IPS-NIHi7 (cell line): ENCODE measurements around the gene TWSG1.
"Not testable (repeated sequence)": the region's sequence is repeated elsewhere in the genome, so short reads cannot be mapped to it uniquely, and the experiment has no call there.

ENCODE experiments used
- DNase-seq: peaks from one replicate; pipeline ENCODE4 v3.0.0; 2012; ENCODE audit warnings: mixed read lengths; ENCODE audit errors: extremely low spot score

The TWSG1 gene

DNA sequence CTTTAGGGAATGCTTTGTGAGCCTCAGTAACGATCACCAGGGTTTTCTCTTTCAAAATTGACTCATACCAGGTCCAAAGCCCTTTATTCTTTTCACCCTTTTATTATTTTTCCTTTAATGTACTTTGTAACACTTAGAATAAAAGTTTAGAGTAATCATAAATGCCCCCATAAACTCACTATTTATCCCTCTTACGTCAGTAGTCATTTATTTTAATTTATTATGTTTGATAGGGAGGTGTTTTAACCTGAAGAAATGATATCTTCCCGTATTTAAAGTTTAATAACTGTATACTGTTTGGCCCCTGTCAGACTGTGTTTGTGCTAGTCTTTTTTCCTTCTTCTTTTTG is 1.1 kb downstream of the TWSG1 start:
- DNase-seq = no peak

DNA sequence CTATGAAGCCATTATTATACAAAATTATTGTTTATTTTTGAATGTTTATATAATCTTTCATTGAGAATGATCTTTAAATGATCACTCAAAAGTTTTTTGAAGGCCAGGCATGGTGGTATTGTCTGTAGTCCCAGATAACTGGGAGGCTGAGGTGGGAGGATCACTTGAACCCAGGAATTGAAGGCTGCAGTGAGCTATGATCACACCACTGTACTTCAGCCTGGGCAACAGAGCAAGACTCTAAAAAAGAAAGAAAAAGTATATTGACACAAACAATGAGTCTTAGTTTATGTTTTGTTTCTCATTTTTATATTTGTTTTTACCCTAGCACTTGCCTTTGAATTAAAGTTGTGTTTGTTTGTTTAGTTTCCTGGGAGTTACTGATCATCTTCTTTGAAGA is 2.3 kb downstream of the TWSG1 start:
- DNase-seq = no peak

DNA sequence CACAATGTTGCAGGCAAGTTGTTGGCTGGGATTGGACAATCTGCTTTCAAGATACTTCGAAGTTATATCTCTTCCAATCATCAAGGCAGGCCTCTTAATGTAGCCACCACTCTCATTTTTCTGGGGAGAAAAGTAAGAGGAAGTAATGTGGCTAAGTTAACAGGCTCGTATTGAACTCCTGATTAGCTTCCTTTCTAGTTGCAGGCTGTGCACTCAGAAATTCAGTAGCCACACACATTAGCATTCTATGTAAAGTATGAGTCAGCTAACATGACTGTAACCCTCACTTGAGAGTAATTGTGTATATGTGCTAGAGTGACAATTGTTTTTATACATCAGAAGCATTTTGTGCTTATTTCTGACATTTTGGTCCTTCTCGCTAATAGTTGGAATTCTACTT is 3.3 kb downstream of the TWSG1 start:
- DNase-seq = no peak

DNA sequence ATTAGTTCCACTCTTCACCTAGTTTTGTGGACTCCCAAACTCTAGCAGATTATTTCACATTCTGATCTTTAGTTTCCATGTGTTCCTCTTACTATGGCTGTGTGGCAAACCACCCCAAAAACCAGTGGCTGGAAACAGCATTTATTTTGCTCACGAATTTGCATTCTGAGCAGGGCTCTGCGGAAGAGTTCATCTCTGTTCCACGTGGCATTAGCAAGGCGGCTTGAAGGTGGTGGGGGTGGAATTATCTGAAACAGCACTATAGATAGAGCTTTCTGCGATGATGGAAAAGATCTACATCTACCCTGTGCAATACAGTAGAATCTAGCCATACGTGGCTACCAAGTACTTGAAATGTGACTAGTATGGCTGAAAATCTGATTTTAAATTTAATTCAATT is 5.9 kb downstream of the TWSG1 start:
- DNase-seq = no peak

DNA sequence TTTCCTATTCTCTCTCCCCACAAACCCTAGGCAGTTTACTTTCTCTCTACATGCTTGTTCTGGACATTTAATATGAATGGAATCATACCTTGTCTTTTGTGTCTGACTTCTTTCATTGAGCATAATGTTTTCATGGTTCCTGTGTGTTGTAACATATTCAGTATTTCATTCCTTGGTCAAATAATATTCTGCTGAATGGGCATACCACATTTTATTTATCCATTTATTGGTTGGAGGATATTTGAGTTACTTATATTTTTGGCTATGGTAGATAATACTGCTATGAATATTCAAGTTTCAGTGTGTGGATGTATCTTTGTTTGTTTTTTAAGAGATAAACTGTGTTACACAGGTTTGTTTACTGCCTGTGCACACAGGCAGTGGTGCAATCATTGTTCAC is 9.0 kb downstream of the TWSG1 start:
- no peak for DNase-seq

DNA sequence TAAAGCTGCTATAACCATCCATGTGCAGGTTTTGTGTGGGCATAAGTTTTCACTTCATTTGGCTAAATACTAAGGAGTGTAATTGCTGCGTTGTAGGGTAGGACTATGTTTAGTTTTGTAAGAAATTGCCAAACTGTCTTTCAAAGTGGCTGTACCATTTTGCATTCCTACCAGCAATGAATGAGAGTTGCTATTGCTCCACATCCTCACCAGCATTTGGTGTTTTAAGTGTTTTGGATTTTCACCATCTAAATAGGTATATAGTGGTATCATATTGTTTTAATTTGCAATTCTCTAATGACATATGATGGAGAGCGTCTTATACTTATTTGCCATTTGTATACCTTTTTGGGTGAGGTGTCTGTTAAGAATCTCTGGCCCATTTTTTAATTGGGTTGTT is 12.2 kb downstream of the TWSG1 start:
- DNase-seq = no peak

DNA sequence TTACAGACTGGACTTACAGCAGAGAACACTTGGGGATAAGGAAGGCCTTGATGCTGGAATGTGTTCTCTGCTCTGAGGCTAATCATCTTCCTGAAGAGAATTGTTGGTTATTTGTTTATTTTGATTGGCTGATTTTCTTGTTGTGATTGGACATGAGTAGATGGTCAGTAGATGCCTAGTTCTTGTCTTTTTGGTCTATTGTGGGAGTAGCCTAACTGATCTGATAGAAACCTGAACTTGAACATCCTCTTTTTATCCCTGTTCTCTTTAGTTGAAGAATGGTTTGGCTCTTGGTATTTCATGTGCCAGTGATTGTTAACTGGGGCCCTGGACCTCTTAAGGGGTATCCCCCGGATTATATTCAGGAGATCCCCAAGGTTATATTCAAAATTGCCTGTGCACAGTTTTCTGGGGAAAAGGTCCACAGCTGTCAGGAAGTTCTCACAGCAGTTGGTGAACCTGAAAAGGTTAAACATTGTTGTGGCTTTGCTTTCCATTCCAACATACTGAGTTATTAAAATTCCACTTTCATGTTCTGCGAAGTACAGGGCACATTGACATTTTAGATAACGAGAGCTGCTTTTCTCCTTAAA is 13.6 kb downstream of the TWSG1 start:
- DNase-seq = no peak

DNA sequence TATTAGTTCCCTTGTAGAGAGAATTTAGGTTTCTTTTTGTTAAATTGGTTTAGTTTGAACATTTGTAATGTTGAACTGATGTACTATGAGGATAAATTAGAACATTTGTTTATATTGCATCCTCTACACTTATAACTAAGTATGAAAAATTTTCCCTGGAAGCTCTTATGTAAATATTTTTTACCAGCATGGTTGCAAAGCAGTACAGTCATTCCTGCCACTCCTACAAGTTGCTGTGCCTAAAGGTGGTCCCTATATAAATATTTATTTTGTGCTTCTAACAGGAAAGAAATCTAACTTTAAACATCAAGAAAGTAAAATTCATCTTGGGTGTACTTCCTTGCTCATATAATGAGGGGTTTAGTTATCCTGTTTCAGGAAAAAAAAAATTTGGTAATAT is 14.2 kb downstream of the TWSG1 start:
- DNase-seq = no peak

DNA sequence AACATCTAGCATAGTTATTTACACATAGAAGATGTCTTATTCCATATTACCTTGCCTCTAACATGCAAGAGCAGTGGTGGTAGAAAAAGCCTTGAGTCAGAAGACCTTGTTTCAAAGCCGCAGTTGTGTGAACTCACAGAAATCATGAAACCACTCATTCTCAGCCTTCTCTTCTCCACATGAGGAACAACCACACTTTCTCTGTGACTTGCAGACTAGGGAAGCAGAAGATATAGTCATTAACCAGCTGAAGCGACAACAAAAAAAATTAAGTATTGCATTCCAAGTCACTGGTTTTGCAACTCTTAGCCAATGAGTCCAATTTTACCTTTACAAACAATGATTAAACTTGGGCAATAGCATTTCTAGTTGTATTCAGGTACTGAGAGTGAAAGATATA is 19.0 kb downstream of the TWSG1 start:
- no peak for DNase-seq

DNA sequence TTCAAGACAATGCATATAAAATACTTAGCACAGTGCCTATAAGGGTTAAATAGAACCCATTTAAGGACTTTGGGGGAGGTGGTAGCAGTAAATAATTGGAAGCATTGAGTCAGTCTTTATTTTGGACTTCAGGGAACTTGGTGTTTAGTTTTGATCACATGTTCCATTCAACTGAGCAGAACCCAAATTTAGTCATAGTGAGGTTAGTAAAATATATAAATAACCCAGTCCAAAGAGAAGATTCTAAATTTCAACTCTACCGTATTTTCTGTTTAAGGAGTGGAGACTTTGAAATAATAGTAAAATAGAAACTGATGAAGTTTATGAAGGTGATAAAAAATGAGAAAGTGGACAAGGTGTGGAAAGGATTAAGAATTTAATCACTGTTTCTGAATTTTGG is 19.7 kb downstream of the TWSG1 start:
- no peak for DNase-seq

DNA sequence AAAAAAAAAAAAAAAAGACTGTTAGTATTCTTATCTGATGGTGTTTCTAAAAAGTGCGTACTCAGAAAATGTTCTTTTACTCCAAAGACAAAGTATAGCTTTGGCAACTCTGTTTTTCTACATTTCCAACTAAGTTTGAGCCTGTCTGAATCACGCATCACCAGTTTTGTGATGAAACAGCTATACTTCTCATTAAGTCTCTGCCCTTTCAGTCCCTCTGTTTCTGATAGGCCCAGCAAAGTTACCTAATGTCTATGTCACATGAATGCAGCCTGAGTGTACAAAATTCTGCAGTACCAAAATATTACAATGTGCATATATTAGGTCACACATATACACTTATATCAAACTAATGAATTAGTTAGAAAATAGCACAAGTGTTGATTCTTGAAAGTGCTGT is 22.4 kb downstream of the TWSG1 start:
- DNase-seq = no peak

DNA sequence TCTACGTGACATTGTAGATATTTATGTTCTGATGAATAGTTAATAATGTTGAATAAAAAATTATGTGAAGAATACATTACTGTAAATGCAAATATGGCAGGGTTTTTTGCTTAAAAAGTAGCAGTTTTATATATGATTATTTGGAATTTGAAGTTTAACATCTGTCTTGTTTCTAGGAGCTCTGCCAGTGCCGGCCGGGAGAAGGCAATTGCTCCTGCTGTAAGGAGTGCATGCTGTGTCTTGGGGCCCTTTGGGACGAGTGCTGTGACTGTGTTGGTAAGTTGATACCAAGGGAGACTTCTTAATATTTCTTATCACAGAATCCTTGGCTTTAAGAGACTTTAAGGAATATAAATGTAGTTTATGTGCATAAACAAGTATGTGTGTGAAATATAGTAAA is 25.2 kb downstream of the TWSG1 start:
- no peak for DNase-seq

DNA sequence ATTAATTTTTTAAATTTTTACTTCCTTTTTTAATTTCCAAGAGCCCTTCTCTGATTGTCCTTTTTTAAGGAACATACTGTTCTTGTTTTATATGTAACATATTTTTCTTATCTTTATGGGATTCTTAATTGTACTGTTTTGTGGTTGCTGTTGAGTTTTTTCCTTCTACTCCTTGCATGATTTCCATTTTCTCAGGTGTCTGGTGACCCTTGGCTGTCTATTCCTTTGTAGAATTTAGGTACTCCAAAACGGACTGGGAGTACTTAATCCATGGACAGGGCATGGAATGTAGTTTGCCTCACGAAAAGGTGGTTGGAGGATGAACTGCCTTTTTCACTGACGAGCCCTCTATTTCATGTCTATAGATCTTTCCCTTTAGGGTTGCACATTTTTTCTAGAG is 26.6 kb downstream of the TWSG1 start:
- no peak for DNase-seq

DNA sequence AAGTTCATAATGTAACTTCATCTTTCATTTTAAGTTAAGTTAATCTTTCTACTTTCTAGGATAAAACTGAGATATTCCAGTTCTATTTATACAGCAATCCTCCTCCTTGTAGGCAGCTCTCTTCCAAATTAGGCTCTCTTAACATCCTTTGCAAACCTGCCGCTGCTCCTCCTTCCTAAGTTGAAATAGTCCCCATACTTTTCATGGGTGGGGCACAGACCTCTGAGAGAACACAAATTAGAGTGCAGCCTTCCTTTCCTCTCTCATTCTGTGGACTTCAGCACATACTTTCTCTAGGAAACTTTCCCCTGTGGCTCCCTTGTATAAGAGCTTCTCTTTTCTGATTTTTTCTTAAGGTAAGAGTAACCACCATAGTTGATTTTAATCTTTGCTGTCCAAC is 28.3 kb downstream of the TWSG1 start:
- DNase-seq = peak; percentile 12

DNA sequence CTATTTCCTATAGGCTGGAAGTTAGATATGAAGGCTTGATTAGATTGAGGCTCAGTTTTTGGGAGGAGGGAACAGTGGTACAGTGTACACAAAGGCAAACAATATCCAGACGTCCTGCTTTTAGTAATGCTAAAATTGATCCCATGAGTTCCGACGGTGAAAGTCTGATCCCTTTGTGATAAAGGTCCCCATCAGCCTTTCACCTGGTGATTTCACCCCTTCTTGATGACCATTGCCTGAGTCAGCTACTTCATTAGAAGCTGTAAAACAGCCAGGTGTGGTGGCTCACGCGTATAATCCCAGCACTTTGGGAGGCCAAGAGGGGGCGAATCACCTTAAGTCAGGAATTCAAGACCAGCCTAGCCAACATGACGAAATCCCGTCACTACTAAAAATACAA is 29.7 kb downstream of the TWSG1 start:
- DNase-seq = no peak

DNA sequence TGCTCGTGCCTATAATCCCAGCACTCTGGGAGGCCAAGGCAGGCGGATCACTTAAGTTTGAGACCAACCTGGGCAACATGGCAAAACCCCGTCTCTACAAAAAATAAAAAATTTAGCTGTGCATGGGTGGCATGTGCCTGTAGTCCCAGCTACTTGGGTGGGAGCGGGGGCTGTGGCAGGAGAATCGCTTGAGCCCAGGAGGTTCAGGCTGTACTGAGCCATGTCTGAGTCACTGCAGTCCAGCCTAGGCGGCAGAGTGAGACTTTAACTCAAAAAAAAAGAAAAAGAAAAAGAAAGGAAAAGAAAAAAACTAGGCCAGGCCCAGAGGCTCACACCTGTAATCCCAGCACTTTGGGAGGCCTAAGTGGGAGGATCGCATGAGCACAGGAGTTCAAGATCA is 30.8 kb downstream of the TWSG1 start:
- no peak for DNase-seq

DNA sequence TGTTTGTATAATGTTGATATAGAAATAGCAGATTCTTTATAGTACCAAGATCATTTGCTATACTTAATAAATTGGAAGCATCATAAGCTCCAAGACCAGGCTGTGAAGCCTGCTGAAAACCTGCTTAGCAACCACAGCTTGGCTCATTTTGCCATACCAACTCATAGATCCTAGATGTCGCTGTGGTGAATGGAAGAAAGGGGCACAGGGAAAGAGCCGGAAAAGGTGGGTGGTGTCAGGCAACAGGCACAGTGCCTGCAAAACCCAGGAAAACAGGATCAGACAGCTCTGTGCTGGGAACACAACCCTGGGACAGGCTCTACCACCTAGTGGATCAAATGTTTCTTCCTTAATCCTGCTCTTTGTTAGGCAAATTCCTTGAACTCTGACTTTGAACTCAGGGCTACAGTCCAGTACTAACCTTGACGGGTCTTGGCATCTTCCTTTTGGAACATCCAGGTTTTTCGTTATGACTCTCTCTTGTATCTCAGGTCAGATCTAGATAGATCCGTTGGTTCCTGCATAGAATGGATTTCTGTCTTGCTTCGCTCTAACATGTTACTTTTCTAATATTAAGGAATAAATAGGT is 31.6 kb downstream of the TWSG1 start:
- peak; percentile 80 for DNase-seq

DNA sequence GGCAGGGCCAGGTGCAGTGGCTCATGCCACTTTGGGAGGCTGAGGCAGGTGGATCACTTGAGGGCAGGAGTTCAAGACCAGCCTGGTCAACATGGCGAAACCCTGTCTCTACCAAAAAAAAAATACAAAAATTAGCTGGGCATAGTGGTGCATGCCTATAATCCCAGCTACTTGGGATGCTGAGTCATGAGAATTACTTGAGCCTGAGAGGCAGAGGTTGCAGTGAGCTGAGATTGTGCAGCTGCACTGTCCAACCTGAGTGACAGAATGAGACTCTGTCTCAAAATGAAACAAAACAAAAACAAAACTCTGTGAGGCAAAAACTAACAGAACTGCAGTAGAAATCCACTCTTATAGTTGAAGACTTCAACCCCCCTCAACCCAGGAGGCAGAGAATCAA is 38.7 kb downstream of the TWSG1 start:
- not testable (repeated sequence) for DNase-seq

DNA sequence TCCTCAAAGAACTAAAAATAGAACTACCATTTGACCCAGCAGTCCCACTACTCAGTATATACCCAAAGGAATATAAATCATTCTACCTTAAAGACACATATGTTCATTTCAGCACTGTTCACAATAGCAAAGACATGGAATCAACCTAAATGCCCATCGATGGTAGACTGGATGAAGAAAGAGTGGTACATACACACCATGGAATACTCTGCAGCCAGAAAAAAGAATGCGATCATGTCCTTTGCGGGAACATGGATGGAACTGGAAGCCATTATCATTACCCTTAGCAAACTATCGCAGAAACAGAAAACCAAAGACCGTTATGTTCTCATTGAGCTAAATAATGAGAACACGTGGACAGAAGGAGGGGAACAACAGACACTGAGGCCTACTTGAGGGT is 44.5 kb downstream of the TWSG1 start:
- DNase-seq = no peak

DNA sequence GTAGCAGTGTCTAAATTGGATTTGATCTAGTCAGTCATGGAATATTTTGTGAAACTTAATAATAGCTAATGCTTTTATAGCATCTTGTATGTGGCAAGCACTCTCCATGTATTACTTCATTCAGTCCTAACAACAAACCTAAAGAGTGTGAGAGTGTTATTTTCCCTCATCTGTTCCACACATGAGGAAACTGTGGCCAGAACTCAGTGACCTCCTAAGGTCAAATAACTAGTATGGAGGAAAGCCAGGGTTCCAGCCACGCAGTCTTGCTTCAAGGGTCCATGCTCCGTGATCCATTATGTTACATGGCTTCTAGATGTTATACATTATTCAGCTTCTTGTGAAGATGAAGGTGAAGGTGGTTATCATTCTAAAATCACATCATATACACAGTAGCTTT is 45.5 kb downstream of the TWSG1 start:
- DNase-seq = no peak

DNA sequence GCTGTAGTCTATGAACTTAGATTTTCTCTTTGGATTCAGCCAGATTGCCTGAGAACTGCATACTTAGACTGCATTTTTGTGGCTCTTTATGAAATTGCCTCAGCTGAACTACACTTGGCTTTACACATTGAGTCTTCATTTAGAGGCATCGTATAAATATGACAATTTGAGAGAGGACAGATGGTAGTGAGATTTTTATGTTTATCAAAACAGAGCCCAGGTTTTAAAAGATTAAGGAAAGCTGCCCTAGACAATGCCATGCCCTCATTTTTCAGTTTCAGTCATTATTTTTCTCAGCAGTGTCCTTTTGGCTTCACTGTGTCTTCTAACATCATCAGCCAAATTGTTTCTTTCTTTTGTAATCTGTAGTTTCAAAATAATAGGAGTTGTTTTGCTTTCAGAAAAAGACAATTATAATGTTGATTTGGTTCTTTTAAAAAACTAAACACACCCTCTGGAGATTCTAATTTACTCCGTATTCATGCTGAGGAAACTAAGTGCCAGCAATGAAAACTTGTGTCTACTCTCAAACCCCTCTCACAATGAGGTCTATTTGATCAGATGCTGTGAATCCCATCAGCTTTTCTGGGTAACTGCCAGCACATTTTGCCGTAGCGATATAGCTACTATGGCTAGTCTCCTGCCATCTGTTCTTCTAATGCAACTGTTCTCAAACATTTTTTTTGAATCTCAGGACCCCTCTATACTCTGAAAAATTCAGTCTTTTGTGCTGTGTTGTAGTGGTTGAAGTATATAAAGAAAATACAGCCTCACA is 46.2 kb downstream of the TWSG1 start:
- DNase-seq = no peak

DNA sequence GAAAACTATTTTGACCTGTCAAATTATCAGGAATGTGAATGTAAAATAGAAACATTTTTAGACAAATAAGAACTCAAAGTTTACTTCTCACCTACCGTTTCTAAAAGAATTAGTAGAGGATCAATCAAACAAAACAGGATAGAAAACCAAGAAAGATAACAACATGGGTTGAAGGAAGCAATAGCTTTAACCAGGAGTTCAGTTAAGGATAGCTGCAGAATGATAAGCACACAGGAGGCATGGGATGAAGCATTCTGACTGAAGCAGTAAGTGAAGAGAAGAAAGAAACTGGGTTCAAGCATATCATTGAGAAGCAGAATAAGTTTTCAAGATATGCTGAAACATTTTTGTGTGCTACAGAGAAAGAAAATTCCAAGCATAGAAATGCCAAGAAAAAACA is 52.3 kb downstream of the TWSG1 start:
- DNase-seq = no peak

DNA sequence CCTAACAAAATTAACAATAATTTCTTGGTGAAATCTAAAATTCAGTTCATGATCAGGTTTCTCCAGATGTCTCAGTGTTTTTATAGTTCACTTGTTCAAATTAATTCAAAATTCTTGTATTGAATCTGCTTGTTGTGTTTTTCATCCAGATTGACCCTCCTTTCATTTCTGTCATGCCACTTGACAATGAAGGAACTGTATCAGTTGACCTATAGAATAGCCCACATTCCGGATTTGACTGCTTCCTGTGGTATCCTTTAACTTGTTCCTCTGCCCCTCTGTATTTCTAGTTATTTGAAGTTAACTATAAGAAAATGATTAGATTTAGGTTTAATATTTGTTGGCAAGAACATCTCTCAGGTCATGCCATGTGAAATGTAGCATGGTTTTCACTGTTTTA is 53.3 kb downstream of the TWSG1 start:
- no peak for DNase-seq

DNA sequence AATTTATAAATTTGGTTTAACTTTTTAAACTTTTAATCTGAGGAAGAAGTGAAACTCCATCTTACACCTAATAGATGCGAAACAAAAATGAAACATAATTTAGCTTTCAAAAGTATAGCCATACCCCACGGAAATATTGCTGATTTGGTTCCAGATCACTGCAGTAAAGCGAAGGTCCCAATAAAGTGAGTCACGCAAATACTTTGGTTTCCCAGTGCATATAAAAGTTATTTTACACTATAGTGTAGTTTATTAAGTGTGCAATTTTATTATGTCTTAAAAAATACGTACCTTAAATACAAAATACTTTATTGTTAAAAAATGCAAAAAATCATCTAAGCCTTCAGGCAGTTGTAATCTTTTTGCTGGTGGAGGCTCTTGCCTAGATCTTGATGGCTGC is 55.1 kb downstream of the TWSG1 start:
- DNase-seq = no peak
